Measurements from ENCODE around the gene ADAMTSL3.

GRCh38 chr15:84034578-84035398 lies 380.9 kb downstream of the ADAMTSL3 start:
- peak; percentile 79 for TF ChIP-seq CTCF (conservative IDR thresholded peaks at IDR 0.05)
- TF ChIP-seq ZFX (IDR thresholded peaks at IDR 0.05) = no peak

Data from C4-2B (cell line).